Mucosa of descending colon (tissue), 3 donors: Measurements from ENCODE around the gene DALRD3. TPM values are rescaled to one million over a fixed set of nuclear protein-coding genes. Genes with fewer than 3 reads are reported as not detected.

Source experiments
- ATAC-seq: fragments of 200-7000 bp; cut with Tn5 transposase; one replicate; pipeline ENCODE4 v1.9.1; 2020; ENCODE audit warnings: mild to moderate bottlenecking, moderate library complexity
- DNase-seq, 3 donors: peaks; one replicate each; pipeline ENCODE4 v3.0.0-alpha.2; 2020
- H3K36me3 ChIP-seq: fragments of 200-600 bp; one replicate; pipeline ENCODE4 v1.8.0; 2021; ENCODE audit warnings: low read depth, mild to moderate bottlenecking
- H3K4me1 ChIP-seq: fragments of 200-600 bp; one replicate; pipeline ENCODE4 v1.8.0; 2021; ENCODE audit warnings: low read depth, mild to moderate bottlenecking
- H3K4me3 ChIP-seq: fragments of 200-600 bp; one replicate; pipeline ENCODE4 v1.8.0; 2021; ENCODE audit warnings: mild to moderate bottlenecking
- H3K9me3 ChIP-seq: fragments of 200-600 bp; one replicate; pipeline ENCODE4 v1.8.0; 2021; ENCODE audit warnings: mild to moderate bottlenecking
- intact Hi-C, 2 donors: fragments of 100-400 bp; cut with DNase I in 1 of 2; cut with micrococcal nuclease in 1 of 2; formaldehyde crosslinking; loops; one replicate each; pipeline versions ENCODE4 v1.11.0 to v1.11.1; 2022; cut with DNase I, micrococcal nuclease
- total RNA-seq, 3 donors: library from RNA; stranded (reverse); fragmentation: NEBNext Ultra II Directional in 2 of 3; extraction: Animal tissue kit (Norgen Biotek cat#: 25700) in 2 of 3; gene quantifications; one replicate each; pipeline versions ENCODE4 v1.2.1 to v1.2.4, GENCODE V29; 2021 to 2023
- TF ChIP-seq, protein P1 (sequence below): fragments of 200-600 bp; IDR thresholded peaks from one replicate; pipeline ENCODE4 v1.8.0; 2022; ENCODE audit warnings: antibody characterized with exemption, mild to moderate bottlenecking
- donor health status: DM: no; HTN: no; CAD: no; lungs with moderate emphysema.
- donor health status: DM: no; HTN: no; CAD: no.
- donor health status: DM: no; HTN: yes; CAD: no.

DALRD3 gene
- total RNA-seq, 3 donors from 2014 or later, result 16.7 to 32.7 (median 18.9) TPM

DNA sequence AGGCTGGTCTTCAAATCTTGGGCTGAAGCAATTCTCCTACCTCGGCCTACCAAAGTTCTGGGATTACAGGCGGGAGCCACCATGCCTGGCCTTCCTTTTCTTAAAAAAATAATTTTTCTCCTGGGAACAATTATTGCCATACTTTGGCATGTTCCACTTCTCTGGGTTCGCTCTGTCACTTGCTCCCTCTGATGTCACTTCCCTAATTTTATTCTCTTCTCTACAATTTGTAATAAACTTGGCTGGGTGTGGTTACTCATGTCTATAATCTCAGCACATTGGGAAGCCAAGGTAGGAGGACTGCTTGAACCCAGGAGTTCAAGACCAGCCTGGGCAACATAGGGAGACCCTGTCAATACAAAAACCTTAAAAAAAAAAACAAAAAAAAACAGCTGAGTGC lies 16.9 kb upstream of the DALRD3 start:
- Histone ChIP-seq H3K9me3 (no peaks in the 10 kb centered on the region), H3K4me1 (no peaks in the 10 kb centered on the region), H3K4me3 (no peak overlapping the region), H3K36me3 (no peaks in the 10 kb centered on the region)
- no peak for ATAC-seq
- TF ChIP-seq, protein P1, sequence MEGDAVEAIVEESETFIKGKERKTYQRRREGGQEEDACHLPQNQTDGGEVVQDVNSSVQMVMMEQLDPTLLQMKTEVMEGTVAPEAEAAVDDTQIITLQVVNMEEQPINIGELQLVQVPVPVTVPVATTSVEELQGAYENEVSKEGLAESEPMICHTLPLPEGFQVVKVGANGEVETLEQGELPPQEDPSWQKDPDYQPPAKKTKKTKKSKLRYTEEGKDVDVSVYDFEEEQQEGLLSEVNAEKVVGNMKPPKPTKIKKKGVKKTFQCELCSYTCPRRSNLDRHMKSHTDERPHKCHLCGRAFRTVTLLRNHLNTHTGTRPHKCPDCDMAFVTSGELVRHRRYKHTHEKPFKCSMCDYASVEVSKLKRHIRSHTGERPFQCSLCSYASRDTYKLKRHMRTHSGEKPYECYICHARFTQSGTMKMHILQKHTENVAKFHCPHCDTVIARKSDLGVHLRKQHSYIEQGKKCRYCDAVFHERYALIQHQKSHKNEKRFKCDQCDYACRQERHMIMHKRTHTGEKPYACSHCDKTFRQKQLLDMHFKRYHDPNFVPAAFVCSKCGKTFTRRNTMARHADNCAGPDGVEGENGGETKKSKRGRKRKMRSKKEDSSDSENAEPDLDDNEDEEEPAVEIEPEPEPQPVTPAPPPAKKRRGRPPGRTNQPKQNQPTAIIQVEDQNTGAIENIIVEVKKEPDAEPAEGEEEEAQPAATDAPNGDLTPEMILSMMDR, result no peak
- intact Hi-C loops, result no loop called here
- no peak for DNase-seq

DNA sequence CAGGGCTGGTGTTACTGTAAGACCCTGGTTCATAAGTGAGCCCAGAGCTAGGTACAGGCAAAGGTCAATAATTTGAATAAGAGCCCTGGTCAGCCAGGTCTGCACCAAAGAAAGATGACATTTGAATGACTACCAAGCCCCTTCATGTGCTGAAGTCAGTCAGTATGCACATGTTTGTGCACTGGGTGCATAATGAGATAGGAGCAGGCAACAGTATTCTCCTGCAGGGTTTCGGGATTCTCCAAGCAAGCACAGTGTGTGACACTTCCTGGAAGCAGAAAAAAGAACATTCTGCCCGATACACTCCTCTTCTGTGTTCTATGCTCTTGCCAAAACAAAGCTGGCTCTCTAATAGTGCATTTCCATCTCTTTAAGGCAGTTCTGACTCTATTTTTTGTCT lies 16.3 kb upstream of the DALRD3 start:
- intact Hi-C loops, result no loop called here
- TF ChIP-seq, protein P1, result no peak

DNA sequence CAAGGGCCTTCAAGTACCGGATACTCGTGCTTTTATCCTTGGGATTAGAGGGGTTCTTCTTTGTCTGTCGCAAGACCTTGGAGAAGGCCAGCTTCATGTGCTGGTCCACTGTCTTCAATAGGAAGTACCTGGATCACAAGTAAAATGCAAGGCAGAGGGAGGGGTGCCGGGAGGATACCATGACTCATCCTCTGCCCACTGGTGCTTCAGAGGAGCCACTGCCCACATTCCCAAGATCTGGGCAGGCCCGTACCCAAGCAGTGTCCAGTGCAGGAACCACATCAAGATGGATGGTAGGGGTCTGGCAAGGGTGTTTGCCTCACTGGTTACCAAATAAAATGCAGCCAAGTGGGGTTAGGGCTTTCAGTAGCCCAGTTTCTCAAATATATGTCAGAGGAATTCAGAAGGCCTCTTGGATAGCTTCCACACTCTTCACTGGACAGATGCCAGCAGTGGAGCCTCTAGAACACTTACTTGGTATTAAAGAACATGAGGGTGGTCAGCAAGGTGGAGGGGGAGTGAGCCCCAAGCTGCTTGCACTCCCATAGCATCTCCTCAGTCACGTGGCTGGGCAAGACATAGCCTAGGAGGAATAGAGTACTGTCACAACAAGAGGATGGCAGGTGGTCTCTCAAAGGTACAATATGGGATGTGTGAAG lies 14.4 kb upstream of the DALRD3 start:
- H3K9me3 ChIP-seq, result no peaks in the 10 kb centered on the region
- TF ChIP-seq, protein P1, result no peak
- no peak for DNase-seq
- ATAC-seq, result no peak
- H3K36me3 ChIP-seq, result no peaks in the 10 kb centered on the region
- no peak overlapping the region for H3K4me3 ChIP-seq
- intact Hi-C loops, result no loop called here
- peaks cover 12% of the 10 kb centered on the region for H3K4me1 ChIP-seq

More for the DNA sequence above, 16.3 kb upstream of the DALRD3 start:
- DNase-seq (no peak), ATAC-seq (no peak)
- Histone ChIP-seq H3K36me3 (no peaks in the 10 kb centered on the region), H3K9me3 (no peaks in the 10 kb centered on the region), H3K4me1 (peaks cover 1% of the 10 kb centered on the region), H3K4me3 (no peak overlapping the region)

DNA sequence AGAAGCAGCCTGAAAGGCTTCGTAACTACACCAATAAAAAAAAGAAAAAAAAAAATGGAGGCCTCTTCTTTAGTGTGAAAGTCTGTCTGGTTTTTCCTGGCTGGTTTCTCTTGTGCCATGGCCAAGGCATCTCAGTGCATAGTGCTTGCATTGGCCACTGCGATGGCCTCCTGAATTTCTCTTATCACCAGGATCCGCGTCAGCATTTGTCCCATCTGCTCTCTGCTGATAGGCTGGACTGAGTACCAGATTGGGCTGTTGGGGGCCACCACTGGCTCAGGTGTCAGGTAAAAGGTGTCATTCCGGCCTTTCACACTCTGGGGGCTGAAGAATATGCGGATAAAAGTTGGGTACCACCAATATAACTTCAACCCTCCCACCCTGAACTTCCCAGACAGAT lies 11.9 kb upstream of the DALRD3 start:
- no peak for ATAC-seq
- intact Hi-C loops, result no loop called here

DNA sequence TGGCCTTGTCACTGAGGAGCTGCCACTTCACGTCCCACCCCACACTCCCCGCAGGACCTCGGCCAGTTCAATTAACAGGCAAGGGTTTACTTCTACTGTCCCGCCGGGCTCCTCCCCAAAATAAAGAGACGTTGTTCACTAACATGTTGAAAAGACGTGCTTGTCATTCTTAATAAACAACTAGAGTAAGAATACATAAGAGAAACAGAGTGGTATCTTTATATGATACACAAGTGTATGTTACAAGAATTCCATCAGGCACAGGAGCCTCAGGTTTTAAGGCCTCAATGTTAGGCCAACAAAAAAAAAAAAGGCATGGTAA lies 11.1 kb upstream of the DALRD3 start:
- TF ChIP-seq, protein P1, result no peak
- Histone ChIP-seq H3K4me1 (peaks cover 13% of the 10 kb centered on the region), H3K36me3 (peaks cover 5% of the 10 kb centered on the region), H3K9me3 (no peaks in the 10 kb centered on the region), H3K4me3 (peak overlapping the region; percentile 38)
- DNase-seq, result no peak
- no peak for ATAC-seq
- intact Hi-C loops, result no loop called here

More for the DNA sequence above, 11.9 kb upstream of the DALRD3 start:
- Histone ChIP-seq H3K36me3 (no peaks in the 10 kb centered on the region), H3K4me3 (no peak overlapping the region), H3K9me3 (no peaks in the 10 kb centered on the region), H3K4me1 (peaks cover 12% of the 10 kb centered on the region)
- TF ChIP-seq, protein P1, result no peak
- no peak for DNase-seq
